Articular chondrocyte of knee joint (primary cell): ENCODE data around the gene DENND6A. TPM values are rescaled to one million over a fixed set of nuclear protein-coding genes. Genes with fewer than 3 reads are reported as not detected.

Source experiments
- small RNA-seq: library from RNA; depleted of rRNA; stranded (forward); fragments of <200 nt; gene quantifications from one replicate; pipeline ENCODE3, GENCODE V24; 2012
- total RNA-seq: library from RNA; depleted of rRNA; stranded (reverse); fragments of >200 nt; gene quantifications from 2 replicates; pipeline ENCODE4 v1.2.3, GENCODE V29; 2012

DENND6A gene, protein sequence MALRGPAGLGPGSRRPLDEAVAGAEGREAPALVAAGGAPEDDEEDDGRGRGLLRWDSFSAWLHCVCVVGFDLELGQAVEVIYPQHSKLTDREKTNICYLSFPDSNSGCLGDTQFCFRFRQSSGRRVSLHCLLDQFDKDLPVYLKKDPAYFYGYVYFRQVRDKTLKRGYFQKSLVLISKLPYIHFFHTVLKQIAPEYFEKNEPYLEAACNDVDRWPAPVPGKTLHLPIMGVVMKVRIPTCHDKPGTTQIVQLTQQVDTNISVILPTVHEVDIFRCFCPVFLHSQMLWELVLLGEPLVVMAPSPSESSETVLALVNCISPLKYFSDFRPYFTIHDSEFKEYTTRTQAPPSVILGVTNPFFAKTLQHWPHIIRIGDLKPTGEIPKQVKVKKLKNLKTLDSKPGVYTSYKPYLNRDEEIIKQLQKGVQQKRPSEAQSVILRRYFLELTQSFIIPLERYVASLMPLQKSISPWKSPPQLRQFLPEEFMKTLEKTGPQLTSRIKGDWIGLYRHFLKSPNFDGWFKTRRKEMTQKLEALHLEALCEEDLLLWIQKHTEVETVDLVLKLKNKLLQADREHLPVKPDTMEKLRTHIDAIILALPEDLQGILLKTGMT
- 26.3 and 32.4 TPM in 2 replicates for total RNA-seq

DNA sequence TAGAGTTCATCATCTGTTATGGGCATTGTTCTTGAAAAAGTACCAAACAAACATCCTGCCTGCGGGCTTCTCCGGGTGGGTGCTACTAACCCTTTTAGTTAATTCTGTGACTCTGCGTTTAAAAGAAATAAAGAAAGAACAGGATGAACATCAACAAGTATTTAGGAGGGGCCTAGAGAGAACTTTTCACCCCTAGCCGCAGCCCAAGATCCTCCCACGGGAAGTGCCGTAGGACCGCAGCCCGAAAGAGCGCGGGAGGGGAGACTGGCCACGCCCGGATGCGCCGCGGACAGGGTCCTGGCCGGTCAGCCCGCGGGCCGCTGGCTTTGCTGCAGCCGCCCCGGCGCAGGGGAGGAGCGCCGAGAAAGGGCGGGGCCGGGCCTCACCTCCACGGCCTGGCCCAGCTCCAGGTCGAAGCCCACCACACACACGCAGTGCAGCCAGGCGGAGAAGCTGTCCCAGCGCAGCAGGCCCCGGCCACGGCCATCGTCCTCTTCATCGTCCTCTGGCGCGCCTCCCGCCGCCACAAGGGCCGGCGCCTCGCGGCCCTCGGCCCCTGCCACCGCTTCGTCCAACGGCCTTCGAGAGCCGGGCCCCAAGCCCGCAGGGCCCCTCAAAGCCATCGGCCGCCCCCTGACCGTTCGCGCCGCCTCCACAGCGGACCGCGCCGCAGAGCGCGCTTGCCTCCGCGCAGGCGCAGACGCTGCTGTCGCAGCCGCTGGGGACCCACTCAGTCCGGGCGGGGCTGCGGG is at the start of gene DENND6A:
Gene DENND6A, minus strand, starts transcription at position 682 of the 752 bp plus-strand sequence. Its CDS starts 59 bp downstream, at position 623.

DNA sequence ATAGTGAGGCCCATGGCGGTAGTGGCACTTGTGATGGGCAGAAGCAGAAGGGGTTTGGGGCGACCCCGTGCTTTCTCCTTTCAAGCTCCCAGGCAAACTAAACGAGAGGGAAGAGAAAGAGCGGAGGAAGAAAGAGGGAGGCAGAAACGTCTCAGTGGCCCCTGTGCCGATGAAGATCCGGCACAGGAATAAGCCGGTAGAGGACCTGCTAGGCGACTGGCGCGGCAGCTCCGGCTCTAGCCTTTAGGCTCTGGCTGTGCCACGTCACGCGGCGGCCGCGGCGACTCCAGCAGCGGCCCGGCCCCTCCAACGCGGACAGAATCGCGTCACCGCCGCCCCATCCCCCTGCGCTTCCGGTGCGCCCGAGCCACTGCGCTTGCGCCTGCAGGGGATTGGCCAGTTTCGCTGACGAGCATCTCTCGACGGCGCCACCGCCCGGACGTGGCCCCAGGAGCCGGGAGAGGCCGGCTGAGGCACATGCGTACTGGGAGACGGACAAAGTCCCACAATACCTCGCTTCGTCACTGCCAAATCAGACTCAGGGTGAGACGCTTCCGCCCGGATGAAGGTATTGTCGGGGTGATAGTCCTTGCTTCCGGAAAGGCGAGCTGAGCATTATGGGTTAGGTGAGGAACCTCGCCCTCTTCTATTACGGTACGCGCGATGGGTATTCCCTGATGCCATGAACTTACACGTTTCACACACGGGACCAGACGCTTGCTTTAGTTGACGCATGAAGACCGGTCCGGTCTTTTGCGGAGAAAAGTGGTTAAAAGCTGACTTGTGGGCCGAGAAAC is 95.6 kb downstream of the DENND6A start, which contains the start of gene ARF4:
Gene ARF4, minus strand, starts transcription at position 218 of the 797 bp plus-strand sequence. Its CDS starts 204 bp downstream, at position 14.

Small RNA genes lying within 50 kb of the gene (small RNA-seq; reads per million reads assigned to genes)
- not detected for gene RNU6ATAC26P

Other genes with a start within 250 kb of the DENND6A start
- gene DNAH12, start 148.7 kb downstream of the DENND6A start, total RNA-seq, result 0.13 and 0.43 TPM in 2 replicates
- gene PDE12, start 136.8 kb downstream of the DENND6A start, total RNA-seq, result 17.3 and 19.2 TPM in 2 replicates
- 278 and 311 TPM in 2 replicates for gene ARF4, start 95.7 kb downstream of the DENND6A start, total RNA-seq
- 50.3 and 61.4 TPM in 2 replicates for gene SLMAP, start 63.2 kb upstream of the DENND6A start, total RNA-seq